ENCODE data around the gene GPR108. TPM values are rescaled to one million over a fixed set of nuclear protein-coding genes. Genes with fewer than 3 reads are reported as not detected.
"Not testable (repeated sequence)": the region's sequence is repeated elsewhere in the genome, so short reads cannot be mapped to it uniquely, and the experiment has no call there.

GPR108 gene
- total RNA-seq, 1 donor from 2014 or later: 41.6 TPM

- no peak for FAIRE-seq
These were observed 29.1 kb upstream of the GPR108 start for GRCh38 chr19:6766357-6767080.

GRCh38 chr19:6765738-6766356 lies 28.5 kb upstream of the GPR108 start:
- peaks cover 22% of the 10 kb centered on the region for H3K27me3 Mint-ChIP-seq (ENCODE audit: low read depth, unreplicated experiment)
- Histone ChIP-seq H3K36me3 (ENCODE audit: insufficient read depth, low read length) (no peaks in the 10 kb centered on the region), H3K4me3 (ENCODE audit: insufficient read depth, low read depth, low read length) (no peak overlapping the region), H3K9me3 (ENCODE audit: insufficient read depth, low read depth, low read length) (no peaks in the 10 kb centered on the region), H3K27me3 (ENCODE audit: insufficient read depth, low read length) (peaks cover 10% of the 10 kb centered on the region), H2AFZ (ENCODE audit: low read depth, low read length) (no peak overlapping the region), H3K79me2 (ENCODE audit: insufficient read depth, low read length) (no peaks in the 10 kb centered on the region), H3K4me1 (ENCODE audit: insufficient read depth, low read length) (peaks cover 2% of the 10 kb centered on the region), H3K4me2 (ENCODE audit: low read length) (peak overlapping the region; percentile 10), H3K9ac (ENCODE audit: low read length) (no peak overlapping the region), H4K20me1 (ENCODE audit: insufficient read depth, low read length) (no peaks in the 10 kb centered on the region), H3K27ac (ENCODE audit: low read depth, low read length) (no peak overlapping the region)
- FAIRE-seq: no peak
- no peak for DNase-seq (ENCODE audit: low read depth)
- TF ChIP-seq CTCF (IDR thresholded peaks at IDR 0.05; ENCODE audit: insufficient read depth, low read depth, low read length) (no peak), EZH2 (IDR thresholded peaks at IDR 0.05; ENCODE audit: insufficient read depth, low read length) (no peak)
- peak overlapping the region; percentile 27 for H3K4me3 Mint-ChIP-seq (ENCODE audit: unreplicated experiment)
- no peak overlapping the region for H3K27ac Mint-ChIP-seq (ENCODE audit: unreplicated experiment)
- H3K9me3 Mint-ChIP-seq (ENCODE audit: unreplicated experiment): peaks cover 2% of the 10 kb centered on the region
- peaks cover 12% of the 10 kb centered on the region for H3K4me1 Mint-ChIP-seq (ENCODE audit: low read depth, unreplicated experiment)
- no peaks in the 10 kb centered on the region for H3K36me3 Mint-ChIP-seq (ENCODE audit: low read depth, unreplicated experiment)

More at GRCh38 chr19:6766357-6767080, 29.1 kb upstream of the GPR108 start:
- peaks cover 22% of the 10 kb centered on the region for H3K27me3 Mint-ChIP-seq (ENCODE audit: low read depth, unreplicated experiment)
- TF ChIP-seq EZH2 (IDR thresholded peaks at IDR 0.05; ENCODE audit: insufficient read depth, low read length) (no peak), CTCF (IDR thresholded peaks at IDR 0.05; ENCODE audit: insufficient read depth, low read depth, low read length) (no peak)
- peak overlapping the region; percentile 79 for H3K4me3 Mint-ChIP-seq (ENCODE audit: unreplicated experiment)
- Histone ChIP-seq H2AFZ (ENCODE audit: low read depth, low read length) (peak overlapping the region; percentile 47), H3K9ac (ENCODE audit: low read length) (no peak overlapping the region), H3K79me2 (ENCODE audit: insufficient read depth, low read length) (no peaks in the 10 kb centered on the region), H3K27ac (ENCODE audit: low read depth, low read length) (no peak overlapping the region), H3K9me3 (ENCODE audit: insufficient read depth, low read depth, low read length) (no peaks in the 10 kb centered on the region), H3K27me3 (ENCODE audit: insufficient read depth, low read length) (peaks cover 10% of the 10 kb centered on the region), H3K4me2 (ENCODE audit: low read length) (peak overlapping the region; percentile 46), H4K20me1 (ENCODE audit: insufficient read depth, low read length) (no peaks in the 10 kb centered on the region), H3K36me3 (ENCODE audit: insufficient read depth, low read length) (no peaks in the 10 kb centered on the region), H3K4me3 (ENCODE audit: insufficient read depth, low read depth, low read length) (no peak overlapping the region), H3K4me1 (ENCODE audit: insufficient read depth, low read length) (peaks cover 2% of the 10 kb centered on the region)
- DNase-seq (ENCODE audit: low read depth): no peak
- no peak overlapping the region for H3K27ac Mint-ChIP-seq (ENCODE audit: unreplicated experiment)
- H3K4me1 Mint-ChIP-seq (ENCODE audit: low read depth, unreplicated experiment): peaks cover 12% of the 10 kb centered on the region
- no peaks in the 10 kb centered on the region for H3K36me3 Mint-ChIP-seq (ENCODE audit: low read depth, unreplicated experiment)
- H3K9me3 Mint-ChIP-seq (ENCODE audit: unreplicated experiment): peaks cover 2% of the 10 kb centered on the region

- H3K9me3 Mint-ChIP-seq (ENCODE audit: unreplicated experiment); FAIRE-seq: not testable (repeated sequence)
- H3K4me1 Mint-ChIP-seq (ENCODE audit: low read depth, unreplicated experiment): peaks cover 12% of the 10 kb centered on the region
These were observed 24.9 kb upstream of the GPR108 start for GRCh38 chr19:6762253-6762797.

More at GRCh38 chr19:6762253-6762797, 24.9 kb upstream of the GPR108 start:
- H3K36me3 Mint-ChIP-seq (ENCODE audit: low read depth, unreplicated experiment); H3K9me3 ChIP-seq (ENCODE audit: insufficient read depth, low read depth, low read length); H3K4me3 ChIP-seq (ENCODE audit: insufficient read depth, low read depth, low read length); H3K4me1 ChIP-seq (ENCODE audit: insufficient read depth, low read length); H2AFZ ChIP-seq (ENCODE audit: low read depth, low read length); H3K27ac Mint-ChIP-seq (ENCODE audit: unreplicated experiment); DNase-seq (ENCODE audit: low read depth); H3K4me2 ChIP-seq (ENCODE audit: low read length); H3K27ac ChIP-seq (ENCODE audit: low read depth, low read length); H3K9ac ChIP-seq (ENCODE audit: low read length); H4K20me1 ChIP-seq (ENCODE audit: insufficient read depth, low read length); H3K79me2 ChIP-seq (ENCODE audit: insufficient read depth, low read length); H3K4me3 Mint-ChIP-seq (ENCODE audit: unreplicated experiment); H3K36me3 ChIP-seq (ENCODE audit: insufficient read depth, low read length): not testable (repeated sequence)
- H3K27me3 Mint-ChIP-seq (ENCODE audit: low read depth, unreplicated experiment): peaks cover 13% of the 10 kb centered on the region
- H3K27me3 ChIP-seq (ENCODE audit: insufficient read depth, low read length): peaks cover 10% of the 10 kb centered on the region

Measured in astrocyte (in vitro differentiated cells and primary cell).